ENCODE data around the gene CTF1. TPM values are rescaled to one million over a fixed set of nuclear protein-coding genes. Genes with fewer than 3 reads are reported as not detected.

Gene CTF1
- total RNA-seq, 4 donors from 2014 or later: 2.2 to 5.9 (median 3.1) TPM

DNA sequence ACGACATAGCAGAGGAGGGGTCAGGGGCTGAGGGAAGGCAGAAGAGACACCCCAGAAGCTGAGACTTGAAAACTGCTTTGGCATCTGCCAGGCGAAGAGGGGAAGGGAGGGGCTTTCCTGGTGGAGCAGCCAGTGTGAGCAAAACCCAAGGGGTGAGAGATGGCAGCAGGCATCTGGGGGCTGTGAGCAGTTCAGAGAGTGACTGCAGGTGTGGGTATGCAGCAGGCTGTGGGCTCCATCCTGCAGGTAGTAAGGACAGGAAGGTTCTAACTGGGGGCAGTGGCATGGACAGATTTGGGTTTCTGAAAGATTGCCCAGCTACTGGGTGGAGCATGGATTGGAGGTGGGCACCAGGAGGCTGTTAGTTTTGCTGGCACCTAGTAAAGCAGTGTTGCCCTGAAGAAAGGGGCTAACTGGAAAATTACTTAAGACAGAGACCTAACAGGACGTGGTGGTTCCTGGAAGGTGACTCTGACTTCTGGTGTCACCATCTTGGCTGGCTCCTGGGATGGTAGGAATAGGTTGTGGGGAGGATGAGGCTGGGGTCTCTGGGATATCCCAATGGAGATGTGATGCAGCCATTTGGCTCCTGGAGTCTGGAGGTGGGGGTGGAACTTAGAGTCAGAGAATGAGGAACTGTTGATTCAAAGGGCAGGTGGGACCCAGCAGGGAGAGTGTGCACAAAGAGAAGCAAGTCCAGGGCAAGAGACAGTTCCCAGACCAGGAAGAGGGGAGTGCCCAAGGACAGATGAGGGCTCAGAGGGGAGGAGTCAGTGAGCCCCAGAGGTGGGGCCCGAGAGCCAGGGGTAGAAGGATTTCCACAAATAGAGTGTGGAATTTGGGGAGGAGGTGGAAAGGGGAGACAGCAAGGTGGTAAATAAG, 13.7 kb upstream of the CTF1 start:
- no peak overlapping the region for H3K27ac ChIP-seq

GRCh38 chr16:30884760-30885159, 11.7 kb upstream of the CTF1 start:
- Histone ChIP-seq H3K27me3 (no peaks in the 10 kb centered on the region), H3K4me1 (peaks cover 0 to 17% (median 0%) of the 10 kb centered on the region in 4 donors), H3K9me3 (no peaks in the 10 kb centered on the region), H3K27ac (no peak overlapping the region), H3K36me3 (peaks cover 0 to 82% (median 6%) of the 10 kb centered on the region in 3 donors), H3K4me3 (no peak overlapping the region)
- 63 to 86% methylated on average over 3 of the region's 3 CpGs for WGBS, 2 donors
- no peak for DNase-seq (ENCODE audit: low spot score in 2 of 2)
- TF ChIP-seq CTCF (IDR thresholded peaks at IDR 0.05): no peak
- no peak for TF ChIP-seq POLR2A (IDR thresholded peaks at IDR 0.05)
- TF ChIP-seq EP300 (IDR thresholded peaks at IDR 0.05): no peak

More for the DNA sequence above, 13.7 kb upstream of the CTF1 start:
- H3K4me1 ChIP-seq: peaks cover 0 to 17% (median 0%) of the 10 kb centered on the region in 4 donors
- peaks cover 0 to 70% (median 0%) of the 10 kb centered on the region in 3 donors for H3K36me3 ChIP-seq
- DNase-seq (ENCODE audit: low spot score in 2 of 2): no peak
- no peaks in the 10 kb centered on the region for H3K27me3 ChIP-seq
- TF ChIP-seq CTCF (IDR thresholded peaks at IDR 0.05) (no peak), EP300 (IDR thresholded peaks at IDR 0.05) (no peak), POLR2A (IDR thresholded peaks at IDR 0.05) (no peak)
- WGBS, 2 donors: 56 to 68% methylated on average over 4 of the region's 4 CpGs
- no peak overlapping the region for H3K4me3 ChIP-seq
- H3K9me3 ChIP-seq: no peaks in the 10 kb centered on the region

DNA sequence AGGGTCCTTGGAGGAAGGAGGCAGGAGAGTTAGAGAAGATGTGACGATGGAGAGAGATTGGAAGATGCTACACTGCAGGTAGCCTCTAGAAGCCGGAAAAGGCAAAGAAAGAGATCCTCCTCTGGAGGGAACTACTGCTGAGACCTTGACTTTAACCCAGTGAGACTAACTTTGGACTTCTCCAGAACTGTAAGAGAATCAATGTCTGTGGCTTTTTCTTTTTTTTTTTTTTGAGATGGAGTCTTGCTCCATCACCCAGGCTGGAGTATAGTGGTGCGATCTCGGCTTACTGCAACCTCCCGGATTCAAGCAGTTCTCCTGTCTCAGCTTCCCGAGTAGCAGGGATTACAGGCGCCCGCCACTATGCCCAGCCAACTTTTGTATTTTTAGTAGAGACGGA, 11.2 kb upstream of the CTF1 start:
- 92 to 93% methylated on average over 9 of the region's 9 CpGs for WGBS, 2 donors
- H3K27me3 ChIP-seq: no peaks in the 10 kb centered on the region
- H3K27ac ChIP-seq: no peak overlapping the region
- no peak overlapping the region for H3K4me3 ChIP-seq
- H3K9me3 ChIP-seq: no peaks in the 10 kb centered on the region
- H3K4me1 ChIP-seq: peaks cover 0 to 17% (median 0%) of the 10 kb centered on the region in 4 donors
- peaks cover 0 to 82% (median 6%) of the 10 kb centered on the region in 3 donors for H3K36me3 ChIP-seq
- no peak for DNase-seq (ENCODE audit: low spot score in 2 of 2)
- TF ChIP-seq EP300 (IDR thresholded peaks at IDR 0.05) (no peak), CTCF (IDR thresholded peaks at IDR 0.05) (no peak), POLR2A (IDR thresholded peaks at IDR 0.05) (no peak)

DNA sequence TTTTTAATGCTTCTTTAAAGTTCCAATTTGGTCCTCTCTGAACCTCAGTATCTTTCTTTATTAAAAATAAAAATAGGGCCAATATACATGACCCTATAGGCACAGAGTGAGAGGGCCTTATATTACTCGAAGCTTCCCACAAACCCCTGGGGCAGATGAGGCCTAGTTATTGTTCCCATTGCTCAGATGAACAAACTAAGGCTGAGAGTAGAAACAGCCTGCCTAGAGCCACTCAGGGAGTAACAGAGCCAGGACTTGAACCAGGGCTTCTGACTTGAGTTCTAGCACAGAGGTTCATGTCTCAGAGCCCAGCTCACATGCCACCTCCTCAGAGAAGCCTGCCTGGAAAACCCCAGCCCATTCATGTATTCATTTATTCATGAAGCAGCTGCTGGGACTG, 10.3 kb upstream of the CTF1 start:
- no peak for DNase-seq (ENCODE audit: low spot score in 2 of 2)
- TF ChIP-seq CTCF (IDR thresholded peaks at IDR 0.05) (no peak), POLR2A (IDR thresholded peaks at IDR 0.05) (no peak)
- Histone ChIP-seq H3K36me3 (peaks cover 0 to 86% (median 6%) of the 10 kb centered on the region in 3 donors), H3K4me1 (peaks cover 0 to 17% (median 0%) of the 10 kb centered on the region in 4 donors), H3K9me3 (no peaks in the 10 kb centered on the region), H3K4me3 (no peak overlapping the region), H3K27me3 (no peaks in the 10 kb centered on the region), H3K27ac (no peak overlapping the region)
- WGBS, 2 donors: 81 to 88% methylated on average over 1 of the region's 1 CpG

GRCh38 chr16:30887927-30888326, 8.5 kb upstream of the CTF1 start:
- no peak for TF ChIP-seq POLR2A (IDR thresholded peaks at IDR 0.05)

More at GRCh38 chr16:30887927-30888326, 8.5 kb upstream of the CTF1 start:
- no peak for DNase-seq (ENCODE audit: low spot score in 2 of 2)
- 76 to 81% methylated on average over 9 of the region's 9 CpGs for WGBS, 2 donors
- no peak overlapping the region for H3K27ac ChIP-seq
- H3K4me1 ChIP-seq: peaks cover 0 to 11% (median 8%) of the 10 kb centered on the region in 4 donors
- no peaks in the 10 kb centered on the region for H3K9me3 ChIP-seq
- peaks cover 0 to 88% (median 6%) of the 10 kb centered on the region in 3 donors for H3K36me3 ChIP-seq
- no peak overlapping the region for H3K4me3 ChIP-seq
- no peaks in the 10 kb centered on the region for H3K27me3 ChIP-seq

Data from tibial nerve (tissue), 4 donors.